ENCODE data around the gene HCCS. TPM values are rescaled to one million over a fixed set of nuclear protein-coding genes. Genes with fewer than 3 reads are reported as not detected.

The HCCS gene
- total RNA-seq, 3 donors from 2014 or later (not counting 1 experiment from before 2014, with no cell fraction given), result 6.4 to 9.0 (median 7.1) TPM

GRCh38 chrX:11125060-11125459 lies 13.9 kb downstream of the HCCS start:
- DNase-seq, result no peak
- Histone ChIP-seq H3K36me3 (ENCODE audit: control insufficient read depth, insufficient read depth, low read length) (peaks cover 14% of the 10 kb centered on the region), H3K4me1 (ENCODE audit: control insufficient read depth, insufficient read depth, low read length) (no peaks in the 10 kb centered on the region), H3K4me3 (ENCODE audit: low read length) (no peak overlapping the region), H3K27ac (ENCODE audit: low read length) (no peak overlapping the region), H3K9me3 (ENCODE audit: control insufficient read depth, insufficient read depth, low read length) (no peaks in the 10 kb centered on the region), H3K27me3 (ENCODE audit: control insufficient read depth, insufficient read depth, low read length) (no peaks in the 10 kb centered on the region)
- Mint-ChIP-seq H3K4me1 (no peaks in the 10 kb centered on the region), H3K36me3 (no peaks in the 10 kb centered on the region), H3K27ac (no peak overlapping the region), H3K4me3 (no peak overlapping the region), H3K27me3 (ENCODE audit: low read depth in 2 of 2) (no peaks in the 10 kb centered on the region), H3K9me3 (no peaks in the 10 kb centered on the region)
- TF ChIP-seq CTCF (IDR thresholded peaks at IDR 0.05), result no peak
- 91% methylated on average over 3 of the region's 5 CpGs for WGBS (ENCODE audit: insufficient coverage)
- ATAC-seq, result no peak
- intact Hi-C loops (cut with micrococcal nuclease), result no loop called here

DNA sequence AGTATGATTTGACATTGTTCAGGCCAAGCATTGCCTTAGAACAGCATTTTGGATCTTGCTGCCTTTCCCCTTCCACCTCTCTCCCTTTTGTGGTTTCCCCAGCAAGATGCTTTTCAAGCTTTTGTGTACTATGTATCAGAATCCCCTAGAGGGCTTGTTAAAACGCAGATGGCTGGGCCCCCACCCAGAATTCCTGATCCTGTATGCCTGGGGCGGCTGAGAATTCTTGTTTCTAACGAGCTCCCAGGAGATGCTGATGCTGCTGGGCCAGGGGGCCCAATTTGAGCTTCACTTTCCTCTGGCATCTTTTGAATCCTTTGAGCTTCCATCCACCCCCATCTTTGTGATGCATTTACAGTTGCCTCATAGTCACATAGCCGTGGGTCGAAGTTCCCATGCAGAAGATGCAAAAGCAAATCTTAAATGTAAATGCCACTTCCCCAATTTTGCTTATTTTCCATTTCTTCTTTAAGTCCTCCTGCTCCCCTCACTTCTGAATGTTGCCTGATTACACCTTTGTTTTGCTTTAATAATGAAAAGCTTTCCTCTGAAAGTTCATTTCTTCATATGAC lies 18.5 kb downstream of the HCCS start:
- Histone ChIP-seq H3K27ac (ENCODE audit: low read length) (no peak overlapping the region), H3K27me3 (ENCODE audit: control insufficient read depth, insufficient read depth, low read length) (no peaks in the 10 kb centered on the region), H3K36me3 (ENCODE audit: control insufficient read depth, insufficient read depth, low read length) (no peaks in the 10 kb centered on the region), H3K9me3 (ENCODE audit: control insufficient read depth, insufficient read depth, low read length) (no peaks in the 10 kb centered on the region), H3K4me1 (ENCODE audit: control insufficient read depth, insufficient read depth, low read length) (no peaks in the 10 kb centered on the region), H3K4me3 (ENCODE audit: low read length) (no peak overlapping the region)
- ATAC-seq, result no peak
- H3K4me1 Mint-ChIP-seq, result no peaks in the 10 kb centered on the region
- 87% methylated on average over 5 of the region's 5 CpGs for whole genome bisulfite sequencing (ENCODE audit: insufficient coverage)
- no peak overlapping the region for H3K27ac Mint-ChIP-seq
- intact Hi-C loops (cut with micrococcal nuclease), result loop anchor here (10.0 kb wide), 1 partner anchor 405 kb away; no protein-coding TSS in a partner anchor
- no peaks in the 10 kb centered on the region for H3K36me3 Mint-ChIP-seq
- H3K4me3 Mint-ChIP-seq, result no peak overlapping the region
- no peaks in the 10 kb centered on the region for H3K9me3 Mint-ChIP-seq
- no peaks in the 10 kb centered on the region for H3K27me3 Mint-ChIP-seq (ENCODE audit: low read depth in 2 of 2)
- DNase-seq, result no peak
- no peak for TF ChIP-seq CTCF (IDR thresholded peaks at IDR 0.05)

GRCh38 chrX:11130136-11130535 lies 19.0 kb downstream of the HCCS start:
- no peak for TF ChIP-seq CTCF (IDR thresholded peaks at IDR 0.05)
- H3K36me3 Mint-ChIP-seq, result no peaks in the 10 kb centered on the region
- Histone ChIP-seq H3K27me3 (ENCODE audit: control insufficient read depth, insufficient read depth, low read length) (no peaks in the 10 kb centered on the region), H3K27ac (ENCODE audit: low read length) (no peak overlapping the region), H3K36me3 (ENCODE audit: control insufficient read depth, insufficient read depth, low read length) (no peaks in the 10 kb centered on the region), H3K4me1 (ENCODE audit: control insufficient read depth, insufficient read depth, low read length) (no peaks in the 10 kb centered on the region), H3K9me3 (ENCODE audit: control insufficient read depth, insufficient read depth, low read length) (no peaks in the 10 kb centered on the region), H3K4me3 (ENCODE audit: low read length) (no peak overlapping the region)
- H3K4me3 Mint-ChIP-seq, result no peak overlapping the region
- no peak overlapping the region for H3K27ac Mint-ChIP-seq
- intact Hi-C loops (cut with micrococcal nuclease), result loop anchor here (10.0 kb wide), 1 partner anchor 405 kb away; no protein-coding TSS in a partner anchor
- DNase-seq (no peak), ATAC-seq (no peak)
- no peaks in the 10 kb centered on the region for H3K4me1 Mint-ChIP-seq
- no peaks in the 10 kb centered on the region for H3K9me3 Mint-ChIP-seq
- 100% methylated on average over 2 of the region's 3 CpGs for WGBS (ENCODE audit: insufficient coverage)
- H3K27me3 Mint-ChIP-seq (ENCODE audit: low read depth in 2 of 2), result no peaks in the 10 kb centered on the region

GRCh38 chrX:11131146-11131545 lies 20.0 kb downstream of the HCCS start:
- H3K4me3 Mint-ChIP-seq, result no peak overlapping the region
- H3K4me1 Mint-ChIP-seq, result no peaks in the 10 kb centered on the region
- Histone ChIP-seq H3K27me3 (ENCODE audit: control insufficient read depth, insufficient read depth, low read length) (no peaks in the 10 kb centered on the region), H3K4me1 (ENCODE audit: control insufficient read depth, insufficient read depth, low read length) (no peaks in the 10 kb centered on the region), H3K9me3 (ENCODE audit: control insufficient read depth, insufficient read depth, low read length) (no peaks in the 10 kb centered on the region), H3K27ac (ENCODE audit: low read length) (no peak overlapping the region), H3K4me3 (ENCODE audit: low read length) (no peak overlapping the region), H3K36me3 (ENCODE audit: control insufficient read depth, insufficient read depth, low read length) (no peaks in the 10 kb centered on the region)
- H3K36me3 Mint-ChIP-seq, result no peaks in the 10 kb centered on the region
- H3K27me3 Mint-ChIP-seq (ENCODE audit: low read depth in 2 of 2), result no peaks in the 10 kb centered on the region
- no peak for ATAC-seq
- intact Hi-C loops (cut with micrococcal nuclease), result loop anchor here (10.0 kb wide), 1 partner anchor 406 kb away; no protein-coding TSS in a partner anchor
- no peaks in the 10 kb centered on the region for H3K9me3 Mint-ChIP-seq
- no peak overlapping the region for H3K27ac Mint-ChIP-seq
- no peak for DNase-seq
- TF ChIP-seq CTCF (IDR thresholded peaks at IDR 0.05), result no peak
